Endodermal cell (in vitro differentiated cells): ENCODE data around the gene DLX4. TPM values are rescaled to one million over a fixed set of nuclear protein-coding genes. Genes with fewer than 3 reads are reported as not detected.

Experiments
- DNase-seq: peaks from one replicate; pipeline ENCODE4 v3.0.0-alpha.2; 2017
- H3K27ac ChIP-seq: 2 replicates; pipeline ENCODE4 v1.5.1; 2013; ENCODE audit warnings: mild to moderate bottlenecking, low read depth, low read length, moderate library complexity
- H3K27me3 ChIP-seq: 2 replicates; pipeline ENCODE4 v1.6.1; 2013; ENCODE audit warnings: mild to moderate bottlenecking, low read length, moderate library complexity; ENCODE audit not compliant: insufficient read depth, control insufficient read depth, poor library complexity, severe bottlenecking
- H3K36me3 ChIP-seq: 2 replicates; pipeline ENCODE4 v1.7.0; 2013; ENCODE audit warnings: mild to moderate bottlenecking, low read length, moderate library complexity; ENCODE audit not compliant: control insufficient read depth, insufficient read depth
- H3K4me1 ChIP-seq: one replicate; pipeline ENCODE4 v1.7.0; 2013; ENCODE audit warnings: low read length; ENCODE audit not compliant: control insufficient read depth, insufficient read depth
- H3K4me3 ChIP-seq: 2 replicates; pipeline ENCODE4 v1.5.1; 2013; ENCODE audit warnings: mild to moderate bottlenecking, low read length, moderate library complexity
- H3K9ac ChIP-seq: 2 replicates; pipeline ENCODE4 v1.6.1; 2013; ENCODE audit warnings: mild to moderate bottlenecking, low read length, moderate library complexity; ENCODE audit not compliant: poor library complexity, severe bottlenecking; ENCODE audit errors: extremely low read depth
- H3K9me3 ChIP-seq: 2 replicates; pipeline ENCODE4 v1.6.1; 2013; ENCODE audit warnings: mild to moderate bottlenecking, low read length, moderate library complexity; ENCODE audit not compliant: control insufficient read depth
- H3K27ac Mint-ChIP-seq: 2 replicates; pipeline ENCODE4 v1.8.0; 2020; ENCODE audit warnings: mixed read lengths
- H3K27me3 Mint-ChIP-seq: 2 replicates; pipeline ENCODE4 v1.8.0; 2021; ENCODE audit warnings: mild to moderate bottlenecking, mixed read lengths; ENCODE audit not compliant: insufficient read depth
- H3K36me3 Mint-ChIP-seq: 2 replicates; pipeline ENCODE4 v1.8.0; 2020; ENCODE audit warnings: low read depth, mixed read lengths
- H3K4me1 Mint-ChIP-seq: 2 replicates; pipeline ENCODE4 v1.8.0; 2020; ENCODE audit warnings: mixed read lengths
- H3K4me3 Mint-ChIP-seq: 2 replicates; pipeline ENCODE4 v1.8.0; 2020; ENCODE audit warnings: mild to moderate bottlenecking, moderate library complexity, mixed read lengths
- H3K9me3 Mint-ChIP-seq: 2 replicates; pipeline ENCODE4 v1.8.0; 2020; ENCODE audit warnings: mild to moderate bottlenecking, mixed read lengths
- WGBS, 2 experiments: methylation state at CpG; one replicate each; pipeline versions ENCODE4 v1.1.5 to v1.1.7; 2013; ENCODE audit warnings: missing lambda C conversion rate in 2 of 2, mixed read lengths in 1 of 2; ENCODE audit not compliant: insufficient coverage in 1 of 2, insufficient read length in 1 of 2; 5-methylcytosine and 5-hydroxymethylcytosine counted together
- total RNA-seq, 2 donors: library from RNA; stranded (reverse); fragmentation: NEBNext Ultra II Directional in 1 of 2; extraction: Animal tissue kit (Norgen Biotek cat#: 25700) in 1 of 2; gene quantifications; 2 replicates in 1 of 2; 3 replicates in 1 of 2; pipeline ENCODE4 v1.2.1, GENCODE V29; 2021
- TF ChIP-seq, protein P1 (sequence below): fragments of 200-600 bp; sonication (generic); conservative IDR thresholded peaks from 2 replicates; pipeline ENCODE4 v1.5.0; 2021; ENCODE audit warnings: antibody characterized with exemption, mild to moderate bottlenecking

DLX4 gene
- total RNA-seq, 2 donors from 2014 or later = 1.6 to 2.1 TPM

DNA sequence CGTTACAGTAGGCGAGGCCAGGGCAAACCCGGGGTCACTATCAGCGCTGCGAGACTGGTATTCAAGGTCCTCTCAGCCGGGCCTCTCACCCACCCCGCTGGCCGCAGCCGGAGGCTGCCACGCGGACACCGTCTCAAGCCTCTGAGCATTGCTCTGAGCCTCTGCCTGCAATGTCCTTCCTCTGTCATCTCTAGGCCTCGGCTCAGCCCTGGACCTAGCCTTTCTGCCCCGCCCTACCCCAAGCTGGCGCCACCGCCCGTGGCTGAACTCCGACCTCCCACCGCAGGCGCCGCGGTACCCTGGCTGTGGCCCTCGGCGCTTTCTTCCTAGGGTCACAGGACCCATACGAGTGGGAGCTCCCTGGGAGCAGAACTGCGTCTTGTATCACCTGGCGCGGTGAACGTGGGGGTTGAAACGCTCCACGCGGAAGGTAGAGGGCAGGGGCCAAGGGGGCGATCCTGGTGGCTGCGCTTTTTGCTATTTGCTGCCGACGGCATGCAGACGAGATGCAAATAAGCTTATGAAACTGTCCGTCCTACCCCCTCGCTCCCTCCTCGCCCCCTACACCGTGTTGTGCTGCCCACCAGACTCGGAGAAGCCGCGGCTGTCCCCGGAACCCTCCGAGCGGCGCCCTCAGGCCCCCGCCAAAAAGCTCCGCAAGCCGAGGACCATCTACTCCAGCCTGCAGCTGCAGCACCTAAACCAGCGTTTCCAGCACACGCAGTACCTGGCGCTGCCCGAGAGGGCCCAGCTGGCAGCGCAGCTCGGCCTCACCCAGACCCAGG lies 3.7 kb downstream of the DLX4 start:
- no peaks in the 10 kb centered on the region for H3K36me3 Mint-ChIP-seq
- H3K27ac Mint-ChIP-seq = no peak overlapping the region
- H3K27me3 Mint-ChIP-seq = peaks cover 98% of the 10 kb centered on the region
- no peak overlapping the region for H3K27ac ChIP-seq
- no peak overlapping the region for H3K9ac ChIP-seq
- 5% methylated on average over 48 to 57 of the region's 57 CpGs for WGBS, 2 experiments
- H3K9me3 ChIP-seq = no peaks in the 10 kb centered on the region
- H3K4me3 ChIP-seq = no peak overlapping the region
- no peaks in the 10 kb centered on the region for H3K36me3 ChIP-seq
- peaks cover 22% of the 10 kb centered on the region for H3K4me1 Mint-ChIP-seq
- peak overlapping the region; percentile 37 for H3K4me3 Mint-ChIP-seq
- H3K27me3 ChIP-seq = peaks cover 100% of the 10 kb centered on the region
- H3K9me3 Mint-ChIP-seq = no peaks in the 10 kb centered on the region
- peaks cover 4% of the 10 kb centered on the region for H3K4me1 ChIP-seq
- TF ChIP-seq, protein P1, sequence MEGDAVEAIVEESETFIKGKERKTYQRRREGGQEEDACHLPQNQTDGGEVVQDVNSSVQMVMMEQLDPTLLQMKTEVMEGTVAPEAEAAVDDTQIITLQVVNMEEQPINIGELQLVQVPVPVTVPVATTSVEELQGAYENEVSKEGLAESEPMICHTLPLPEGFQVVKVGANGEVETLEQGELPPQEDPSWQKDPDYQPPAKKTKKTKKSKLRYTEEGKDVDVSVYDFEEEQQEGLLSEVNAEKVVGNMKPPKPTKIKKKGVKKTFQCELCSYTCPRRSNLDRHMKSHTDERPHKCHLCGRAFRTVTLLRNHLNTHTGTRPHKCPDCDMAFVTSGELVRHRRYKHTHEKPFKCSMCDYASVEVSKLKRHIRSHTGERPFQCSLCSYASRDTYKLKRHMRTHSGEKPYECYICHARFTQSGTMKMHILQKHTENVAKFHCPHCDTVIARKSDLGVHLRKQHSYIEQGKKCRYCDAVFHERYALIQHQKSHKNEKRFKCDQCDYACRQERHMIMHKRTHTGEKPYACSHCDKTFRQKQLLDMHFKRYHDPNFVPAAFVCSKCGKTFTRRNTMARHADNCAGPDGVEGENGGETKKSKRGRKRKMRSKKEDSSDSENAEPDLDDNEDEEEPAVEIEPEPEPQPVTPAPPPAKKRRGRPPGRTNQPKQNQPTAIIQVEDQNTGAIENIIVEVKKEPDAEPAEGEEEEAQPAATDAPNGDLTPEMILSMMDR = peak; percentile 38
- peak; percentile 89 for DNase-seq

DNA sequence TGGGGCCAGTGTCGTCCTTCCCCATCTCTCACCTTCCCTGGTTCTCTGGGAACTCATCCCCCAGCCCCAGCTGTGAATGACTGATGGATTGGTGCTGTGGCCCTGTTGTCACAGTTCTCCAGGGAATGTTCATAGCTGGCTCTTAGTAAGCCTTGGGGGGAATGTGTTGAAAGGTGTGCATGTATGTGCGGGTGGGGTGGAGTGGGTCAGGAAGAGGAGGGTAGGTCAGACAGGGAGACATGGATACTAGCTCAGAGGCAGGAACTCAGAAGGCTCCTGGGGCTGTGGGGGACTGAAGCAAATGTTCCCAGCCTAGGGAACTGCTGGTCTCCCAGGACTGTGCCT lies 4.3 kb downstream of the DLX4 start:
- Mint-ChIP-seq H3K27ac (no peak overlapping the region), H3K9me3 (no peaks in the 10 kb centered on the region), H3K4me1 (peaks cover 22% of the 10 kb centered on the region), H3K4me3 (peak overlapping the region; percentile 37), H3K27me3 (peaks cover 98% of the 10 kb centered on the region), H3K36me3 (no peaks in the 10 kb centered on the region)
- H3K36me3 ChIP-seq = no peaks in the 10 kb centered on the region
- H3K4me1 ChIP-seq = peaks cover 4% of the 10 kb centered on the region
- DNase-seq = no peak
- H3K9ac ChIP-seq = no peak overlapping the region
- H3K27me3 ChIP-seq = peaks cover 100% of the 10 kb centered on the region
- H3K27ac ChIP-seq = no peak overlapping the region
- H3K4me3 ChIP-seq = no peak overlapping the region
- TF ChIP-seq, protein P1 = no peak
- WGBS, 2 experiments = 14 to 28% methylated on average over 2 of the region's 2 CpGs
- no peaks in the 10 kb centered on the region for H3K9me3 ChIP-seq

DNA sequence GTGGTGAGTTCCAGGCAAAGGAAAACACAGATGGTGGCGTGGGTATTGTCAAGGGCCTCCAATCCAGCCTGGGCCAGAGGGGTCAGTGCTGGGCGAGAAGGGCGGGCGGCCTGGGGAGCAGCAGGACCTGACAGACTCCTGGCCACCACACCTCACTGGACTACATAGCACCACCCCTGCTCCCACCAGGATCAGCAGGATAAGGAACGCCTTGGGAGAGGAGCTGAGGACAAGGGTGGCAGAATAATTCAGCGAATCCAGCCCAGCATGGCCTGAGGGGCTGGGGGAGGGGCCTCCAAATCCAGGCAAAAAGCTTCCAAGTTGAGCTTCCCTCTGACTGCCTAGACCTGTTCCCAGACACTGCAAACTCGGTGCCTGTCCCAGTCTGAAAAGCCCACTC lies 6.5 kb downstream of the DLX4 start:
- H3K27ac ChIP-seq = no peak overlapping the region
- Mint-ChIP-seq H3K27ac (no peak overlapping the region), H3K27me3 (peaks cover 95% of the 10 kb centered on the region), H3K4me3 (no peak overlapping the region), H3K9me3 (no peaks in the 10 kb centered on the region), H3K4me1 (peaks cover 20% of the 10 kb centered on the region), H3K36me3 (no peaks in the 10 kb centered on the region)
- peaks cover 4% of the 10 kb centered on the region for H3K4me1 ChIP-seq
- H3K36me3 ChIP-seq = no peaks in the 10 kb centered on the region
- H3K9ac ChIP-seq = no peak overlapping the region
- TF ChIP-seq, protein P1 = no peak
- peaks cover 85% of the 10 kb centered on the region for H3K27me3 ChIP-seq
- no peaks in the 10 kb centered on the region for H3K9me3 ChIP-seq
- peak; percentile 68 for DNase-seq
- WGBS, 2 experiments = 75 to 85% methylated on average over 3 to 7 of the region's 7 CpGs
- no peak overlapping the region for H3K4me3 ChIP-seq
